Measurements from ENCODE around the gene HSPBP1. TPM values are rescaled to one million over a fixed set of nuclear protein-coding genes. Genes with fewer than 3 reads are reported as not detected.

The HSPBP1 gene
- total RNA-seq, 1 donor from 2014 or later = 29.0 TPM

DNA sequence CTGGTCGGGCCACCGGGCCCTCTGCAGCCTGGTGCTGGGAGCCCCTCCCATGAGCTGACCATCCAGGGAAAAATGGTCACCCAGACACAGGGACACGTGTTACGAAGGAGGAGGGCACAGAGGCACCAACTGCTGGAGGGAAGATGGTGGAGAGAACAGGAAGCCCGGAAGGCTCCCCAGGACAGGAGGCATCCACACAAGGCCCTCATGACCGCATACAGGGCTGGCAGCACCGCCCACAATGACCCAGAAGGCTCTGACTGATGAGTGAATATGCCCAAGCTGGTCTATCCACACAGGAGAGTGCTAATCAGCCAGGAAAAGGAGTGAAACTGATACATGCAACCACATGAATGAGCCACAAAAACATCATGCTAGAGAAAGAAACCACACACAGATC lies 37.4 kb downstream of the HSPBP1 start:
- Histone ChIP-seq H3K27ac (replicated peaks) (no peak overlapping the region), H3K36me3 (peaks cover 91% of the 10 kb centered on the region), H3K27me3 (ENCODE audit: low read depth) (no peaks in the 10 kb centered on the region), H3K4me3 (no peak overlapping the region), H3K9me3 (replicated peaks) (no peaks in the 10 kb centered on the region), H3K4me1 (peaks cover 7% of the 10 kb centered on the region)
- no peak for DNase-seq
- TF ChIP-seq, protein P1, sequence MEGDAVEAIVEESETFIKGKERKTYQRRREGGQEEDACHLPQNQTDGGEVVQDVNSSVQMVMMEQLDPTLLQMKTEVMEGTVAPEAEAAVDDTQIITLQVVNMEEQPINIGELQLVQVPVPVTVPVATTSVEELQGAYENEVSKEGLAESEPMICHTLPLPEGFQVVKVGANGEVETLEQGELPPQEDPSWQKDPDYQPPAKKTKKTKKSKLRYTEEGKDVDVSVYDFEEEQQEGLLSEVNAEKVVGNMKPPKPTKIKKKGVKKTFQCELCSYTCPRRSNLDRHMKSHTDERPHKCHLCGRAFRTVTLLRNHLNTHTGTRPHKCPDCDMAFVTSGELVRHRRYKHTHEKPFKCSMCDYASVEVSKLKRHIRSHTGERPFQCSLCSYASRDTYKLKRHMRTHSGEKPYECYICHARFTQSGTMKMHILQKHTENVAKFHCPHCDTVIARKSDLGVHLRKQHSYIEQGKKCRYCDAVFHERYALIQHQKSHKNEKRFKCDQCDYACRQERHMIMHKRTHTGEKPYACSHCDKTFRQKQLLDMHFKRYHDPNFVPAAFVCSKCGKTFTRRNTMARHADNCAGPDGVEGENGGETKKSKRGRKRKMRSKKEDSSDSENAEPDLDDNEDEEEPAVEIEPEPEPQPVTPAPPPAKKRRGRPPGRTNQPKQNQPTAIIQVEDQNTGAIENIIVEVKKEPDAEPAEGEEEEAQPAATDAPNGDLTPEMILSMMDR (IDR thresholded peaks at IDR 0.05; ENCODE audit: borderline replicate concordance) = no peak
- intact Hi-C loops (cut with micrococcal nuclease) = no loop called here

DNA sequence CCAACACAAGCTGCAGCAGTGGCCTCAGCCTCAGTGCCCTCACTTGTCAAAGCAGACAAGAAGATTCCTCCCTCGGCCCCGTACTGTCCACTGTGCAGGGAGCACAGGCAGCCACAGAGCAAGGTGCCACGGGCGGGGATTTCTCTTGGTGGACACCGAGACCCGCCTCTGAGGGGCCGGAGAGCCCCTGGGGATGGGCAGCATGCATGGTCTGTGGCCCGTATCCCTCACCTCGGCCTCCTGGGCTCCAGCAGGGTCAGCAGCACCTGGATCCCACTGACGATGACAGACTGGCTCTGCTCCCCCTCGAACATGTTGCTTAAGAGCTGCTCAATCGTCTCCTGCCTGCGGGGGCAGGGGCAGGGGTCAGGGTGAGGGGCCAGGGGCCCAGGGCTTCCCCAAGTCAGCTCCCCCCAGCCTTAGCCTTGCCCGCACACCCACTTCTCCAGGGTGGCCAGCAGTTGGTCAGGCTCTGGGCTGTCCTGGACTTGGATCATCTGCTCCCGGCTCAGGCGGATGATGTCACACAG lies 37.9 kb downstream of the HSPBP1 start:
- intact Hi-C loops (cut with micrococcal nuclease) = no loop called here
- Histone ChIP-seq H3K4me1 (peaks cover 2% of the 10 kb centered on the region), H3K4me3 (no peak overlapping the region), H3K36me3 (peaks cover 97% of the 10 kb centered on the region), H3K27ac (replicated peaks) (no peak overlapping the region), H3K27me3 (ENCODE audit: low read depth) (no peaks in the 10 kb centered on the region), H3K9me3 (replicated peaks) (no peaks in the 10 kb centered on the region)
- TF ChIP-seq, protein P1 (IDR thresholded peaks at IDR 0.05; ENCODE audit: borderline replicate concordance) = no peak
- no peak for DNase-seq

- peaks cover 97% of the 10 kb centered on the region for H3K36me3 ChIP-seq
- H3K27ac ChIP-seq (replicated peaks) = no peak overlapping the region
- no peaks in the 10 kb centered on the region for H3K27me3 ChIP-seq (ENCODE audit: low read depth)
- H3K4me3 ChIP-seq = no peak overlapping the region
- TF ChIP-seq, protein P1 (IDR thresholded peaks at IDR 0.05; ENCODE audit: borderline replicate concordance) = no peak
- intact Hi-C loops (cut with micrococcal nuclease) = no loop called here
- no peaks in the 10 kb centered on the region for H3K4me1 ChIP-seq
- no peaks in the 10 kb centered on the region for H3K9me3 ChIP-seq (replicated peaks)
- DNase-seq = no peak
These were observed 38.6 kb downstream of the HSPBP1 start for GRCh38 chr19:55241143-55241934.

DNA sequence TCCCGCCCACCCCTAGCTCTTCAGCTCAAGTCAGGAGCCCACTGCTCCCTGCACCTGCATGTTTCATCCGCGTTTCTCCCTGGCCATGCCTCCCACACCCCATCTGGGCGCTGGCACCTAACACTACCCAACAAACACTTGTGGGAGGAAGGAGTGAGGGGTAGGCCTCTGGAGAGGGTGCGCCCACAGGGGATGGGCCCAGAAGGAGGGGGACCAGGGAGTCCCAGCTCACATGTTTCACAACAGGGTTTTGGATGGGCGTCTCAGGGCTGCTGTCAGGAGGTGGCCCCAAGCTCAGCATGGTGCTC lies 39.2 kb downstream of the HSPBP1 start:
- Histone ChIP-seq H3K36me3 (peaks cover 97% of the 10 kb centered on the region), H3K9me3 (replicated peaks) (no peaks in the 10 kb centered on the region), H3K4me1 (no peaks in the 10 kb centered on the region), H3K27ac (replicated peaks) (no peak overlapping the region), H3K4me3 (no peak overlapping the region), H3K27me3 (ENCODE audit: low read depth) (no peaks in the 10 kb centered on the region)
- intact Hi-C loops (cut with micrococcal nuclease) = no loop called here
- TF ChIP-seq, protein P1 (IDR thresholded peaks at IDR 0.05; ENCODE audit: borderline replicate concordance) = no peak
- no peak for DNase-seq

GRCh38 chr19:55239004-55239403 lies 40.9 kb downstream of the HSPBP1 start:
- DNase-seq = no peak
- TF ChIP-seq, protein P1 (IDR thresholded peaks at IDR 0.05; ENCODE audit: borderline replicate concordance) = no peak
- H3K27ac ChIP-seq (replicated peaks) = no peak overlapping the region

More at GRCh38 chr19:55239004-55239403, 40.9 kb downstream of the HSPBP1 start:
- peaks cover 94% of the 10 kb centered on the region for H3K36me3 ChIP-seq
- no peaks in the 10 kb centered on the region for H3K4me1 ChIP-seq
- H3K9me3 ChIP-seq (replicated peaks) = no peaks in the 10 kb centered on the region
- intact Hi-C loops (cut with micrococcal nuclease) = no loop called here
- H3K27me3 ChIP-seq (ENCODE audit: low read depth) = no peaks in the 10 kb centered on the region
- no peak overlapping the region for H3K4me3 ChIP-seq
